LoVo (cell line): ENCODE measurements around the gene CUL1.

Experiments used
- DNase-seq: peaks from one replicate; pipeline ENCODE4 v3.0.0-alpha.2; 2016; ENCODE audit warnings: low spot score

Gene CUL1

GRCh38 chr7:148850564-148850963, 151.9 kb downstream of the CUL1 start:
- no peak for DNase-seq
